Measurements from ENCODE around the gene PMPCA.

DNA sequence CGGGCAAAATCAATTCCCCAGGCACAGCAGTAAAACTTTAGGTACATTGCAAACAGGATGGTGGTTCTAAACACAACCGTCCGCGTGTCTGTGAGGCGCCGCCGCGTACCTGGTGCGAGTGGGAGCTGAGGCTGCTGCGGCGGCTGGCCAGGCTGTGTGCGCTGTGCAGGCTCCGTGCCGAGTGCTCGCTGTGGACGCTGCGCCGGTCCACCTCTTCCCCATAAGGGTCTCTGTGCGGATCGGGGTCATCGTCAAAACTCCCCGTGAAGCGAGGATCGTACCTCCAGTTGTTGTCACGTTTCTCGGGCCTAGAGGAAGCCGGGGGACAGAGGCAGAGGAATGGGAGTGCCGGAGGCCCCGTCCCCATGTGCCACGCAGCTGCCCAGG lies 55.7 kb downstream of the PMPCA start:
- TF ChIP-seq, protein P1, sequence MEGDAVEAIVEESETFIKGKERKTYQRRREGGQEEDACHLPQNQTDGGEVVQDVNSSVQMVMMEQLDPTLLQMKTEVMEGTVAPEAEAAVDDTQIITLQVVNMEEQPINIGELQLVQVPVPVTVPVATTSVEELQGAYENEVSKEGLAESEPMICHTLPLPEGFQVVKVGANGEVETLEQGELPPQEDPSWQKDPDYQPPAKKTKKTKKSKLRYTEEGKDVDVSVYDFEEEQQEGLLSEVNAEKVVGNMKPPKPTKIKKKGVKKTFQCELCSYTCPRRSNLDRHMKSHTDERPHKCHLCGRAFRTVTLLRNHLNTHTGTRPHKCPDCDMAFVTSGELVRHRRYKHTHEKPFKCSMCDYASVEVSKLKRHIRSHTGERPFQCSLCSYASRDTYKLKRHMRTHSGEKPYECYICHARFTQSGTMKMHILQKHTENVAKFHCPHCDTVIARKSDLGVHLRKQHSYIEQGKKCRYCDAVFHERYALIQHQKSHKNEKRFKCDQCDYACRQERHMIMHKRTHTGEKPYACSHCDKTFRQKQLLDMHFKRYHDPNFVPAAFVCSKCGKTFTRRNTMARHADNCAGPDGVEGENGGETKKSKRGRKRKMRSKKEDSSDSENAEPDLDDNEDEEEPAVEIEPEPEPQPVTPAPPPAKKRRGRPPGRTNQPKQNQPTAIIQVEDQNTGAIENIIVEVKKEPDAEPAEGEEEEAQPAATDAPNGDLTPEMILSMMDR (IDR thresholded peaks at IDR 0.05), result no peak
- no peak for TF ChIP-seq POLR2A (IDR thresholded peaks at IDR 0.05)
